GM20000 (cell line): Measurements from ENCODE around the gene BCL7C.
"Not testable (repeated sequence)": the region's sequence is repeated elsewhere in the genome, so short reads cannot be mapped to it uniquely, and the experiment has no call there.

ENCODE experiments used
- DNase-seq: peaks from one replicate; pipeline ENCODE4 v3.0.0; 2012; ENCODE audit warnings: low spot score
- TF ChIP-seq, protein P1 (sequence below): IDR thresholded peaks from 2 replicates; pipeline ENCODE4 v1.5.1; 2012; ENCODE audit warnings: mild to moderate bottlenecking, control low read depth; ENCODE audit errors: extremely low read depth, missing control alignments

Gene BCL7C

GRCh38 chr16:30896889-30897733, 3.2 kb upstream of the BCL7C start:
- TF ChIP-seq, protein P1, sequence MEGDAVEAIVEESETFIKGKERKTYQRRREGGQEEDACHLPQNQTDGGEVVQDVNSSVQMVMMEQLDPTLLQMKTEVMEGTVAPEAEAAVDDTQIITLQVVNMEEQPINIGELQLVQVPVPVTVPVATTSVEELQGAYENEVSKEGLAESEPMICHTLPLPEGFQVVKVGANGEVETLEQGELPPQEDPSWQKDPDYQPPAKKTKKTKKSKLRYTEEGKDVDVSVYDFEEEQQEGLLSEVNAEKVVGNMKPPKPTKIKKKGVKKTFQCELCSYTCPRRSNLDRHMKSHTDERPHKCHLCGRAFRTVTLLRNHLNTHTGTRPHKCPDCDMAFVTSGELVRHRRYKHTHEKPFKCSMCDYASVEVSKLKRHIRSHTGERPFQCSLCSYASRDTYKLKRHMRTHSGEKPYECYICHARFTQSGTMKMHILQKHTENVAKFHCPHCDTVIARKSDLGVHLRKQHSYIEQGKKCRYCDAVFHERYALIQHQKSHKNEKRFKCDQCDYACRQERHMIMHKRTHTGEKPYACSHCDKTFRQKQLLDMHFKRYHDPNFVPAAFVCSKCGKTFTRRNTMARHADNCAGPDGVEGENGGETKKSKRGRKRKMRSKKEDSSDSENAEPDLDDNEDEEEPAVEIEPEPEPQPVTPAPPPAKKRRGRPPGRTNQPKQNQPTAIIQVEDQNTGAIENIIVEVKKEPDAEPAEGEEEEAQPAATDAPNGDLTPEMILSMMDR, result no peak
- peak; percentile 90 for DNase-seq

GRCh38 chr16:30896261-30896888, 2.5 kb upstream of the BCL7C start, which contains the start of gene CTF1:
Gene CTF1, plus strand, starts transcription at chr16:30896614. Its CDS starts 30 bp downstream, at chr16:30896644.
- peak; percentile 38 for DNase-seq
- TF ChIP-seq, protein P1, result no peak

- no peak for DNase-seq
- TF ChIP-seq, protein P1, result no peak
Observed at GRCh38 chr16:30895627-30896260, 1.9 kb upstream of the BCL7C start.

DNA sequence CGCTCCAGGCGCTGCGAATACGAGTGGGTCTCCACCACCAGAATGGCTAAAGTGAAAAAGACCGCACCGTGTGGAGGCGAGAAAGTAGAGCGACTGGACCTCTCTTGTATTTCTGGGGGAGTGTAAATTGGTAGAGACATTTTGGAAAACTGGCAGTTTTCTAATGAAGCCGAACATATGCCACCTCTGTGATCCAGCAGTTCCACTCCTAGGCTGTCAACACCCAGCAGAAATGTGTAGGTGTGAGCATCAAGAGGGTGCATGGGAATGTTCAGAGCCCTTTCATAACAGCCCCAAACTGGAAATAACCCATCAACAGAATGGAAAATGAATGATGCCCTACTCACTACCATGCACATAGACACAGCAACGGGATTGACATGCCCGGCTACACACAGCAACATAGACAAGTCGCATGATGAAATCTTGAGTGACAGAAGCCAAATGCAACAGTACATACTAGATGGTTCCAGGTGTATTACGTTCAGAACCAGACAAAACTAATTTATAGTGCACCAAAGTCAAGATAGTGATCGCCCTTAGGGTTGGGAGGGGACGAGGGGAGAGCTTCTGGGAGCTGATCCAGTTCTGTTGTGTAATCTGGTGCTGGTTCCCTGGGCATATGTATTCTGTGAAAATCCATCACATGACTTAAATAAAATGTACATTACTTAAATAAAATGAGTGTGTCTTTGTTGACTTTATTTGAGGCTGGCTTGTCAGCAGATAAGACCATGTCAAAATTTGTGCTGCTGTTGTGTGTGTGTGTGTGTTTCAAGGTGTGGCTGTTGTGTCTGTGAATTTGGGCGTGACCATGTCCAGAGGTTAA, 877 bp upstream of the BCL7C start:
- TF ChIP-seq, protein P1, result no peak
- DNase-seq, result no peak

DNA sequence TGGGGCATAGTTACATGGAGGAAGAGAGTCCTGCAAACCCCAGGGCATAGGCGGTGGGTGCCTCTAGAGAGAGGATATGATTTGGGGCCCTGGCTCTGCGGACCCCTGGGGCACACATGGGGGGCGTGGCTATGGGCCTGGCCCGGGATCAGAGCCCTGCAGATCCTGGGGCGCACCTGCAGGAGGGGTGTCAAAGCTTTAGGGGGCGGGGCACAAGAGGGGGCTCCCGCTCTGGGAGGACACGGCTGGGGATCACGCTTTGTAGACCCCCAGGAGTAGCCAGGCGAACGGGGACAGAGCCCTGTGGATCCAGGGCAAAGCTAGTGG, 497 bp downstream of the BCL7C start:
- no peak for DNase-seq
- TF ChIP-seq, protein P1, result no peak

- TF ChIP-seq, protein P1, result no peak
- no peak for DNase-seq
Observed at GRCh38 chr16:30892670-30893416, 1.0 kb downstream of the BCL7C start.

GRCh38 chr16:30891043-30891823, 2.6 kb downstream of the BCL7C start:
- not testable (repeated sequence) for DNase-seq
